Lower leg skin (tissue), 3 donors: ENCODE results near the gene VSIG10.

Source experiments
- CTCF ChIP-seq, 3 donors: fragments of 450-650 bp; IDR thresholded peaks; one replicate each; pipeline ENCODE4 v1.5.1; 2016; ENCODE audit warnings: antibody characterized with exemption in 3 of 3, mild to moderate bottlenecking in 3 of 3, moderate library complexity in 2 of 3
- POLR2A ChIP-seq, 2 donors: fragments of 450-650 bp; IDR thresholded peaks; one replicate each; pipeline ENCODE4 v1.6.1; 2016 to 2017; ENCODE audit warnings: antibody characterized with exemption in 2 of 2, mild to moderate bottlenecking in 1 of 2, moderate library complexity in 1 of 2

GRCh38 chr12:118029166-118029565, 74.6 kb downstream of the VSIG10 start:
- TF ChIP-seq CTCF (IDR thresholded peaks at IDR 0.05) (no peak), POLR2A (IDR thresholded peaks at IDR 0.05) (no peak)
